Activated naive CD8-positive, alpha-beta T cell (primary cell): ENCODE results near the gene ATXN7L1.

Experiments
- H3K27ac Mint-ChIP-seq: one replicate; pipeline ENCODE4 v1.8.0; 2021; ENCODE audit warnings: mixed read lengths
- H3K27me3 Mint-ChIP-seq: one replicate; pipeline ENCODE4 v1.8.0; 2021; ENCODE audit warnings: mixed read lengths
- H3K36me3 Mint-ChIP-seq: one replicate; pipeline ENCODE4 v1.8.0; 2021; ENCODE audit warnings: mixed read lengths
- H3K4me1 Mint-ChIP-seq: one replicate; pipeline ENCODE4 v1.8.0; 2021; ENCODE audit warnings: low read depth, mixed read lengths
- H3K4me3 Mint-ChIP-seq: one replicate; pipeline ENCODE4 v1.8.0; 2021; ENCODE audit warnings: mild to moderate bottlenecking, mixed read lengths
- H3K9me3 Mint-ChIP-seq: one replicate; pipeline ENCODE4 v1.8.0; 2021; ENCODE audit warnings: low read depth, mixed read lengths

Gene ATXN7L1

GRCh38 chr7:105756367-105756766 is 120.0 kb downstream of the ATXN7L1 start:
- Mint-ChIP-seq H3K27me3 (no peaks in the 10 kb centered on the region), H3K27ac (no peak overlapping the region), H3K36me3 (peaks cover 6% of the 10 kb centered on the region), H3K9me3 (no peaks in the 10 kb centered on the region), H3K4me1 (peaks cover 23% of the 10 kb centered on the region), H3K4me3 (no peak overlapping the region)

GRCh38 chr7:105752671-105753275 is 123.6 kb downstream of the ATXN7L1 start:
- no peak overlapping the region for H3K27ac Mint-ChIP-seq

GRCh38 chr7:105751054-105751453 is 125.3 kb downstream of the ATXN7L1 start:
- Mint-ChIP-seq H3K36me3 (peaks cover 16% of the 10 kb centered on the region), H3K27me3 (no peaks in the 10 kb centered on the region), H3K9me3 (no peaks in the 10 kb centered on the region), H3K27ac (no peak overlapping the region), H3K4me3 (no peak overlapping the region), H3K4me1 (no peaks in the 10 kb centered on the region)

More at GRCh38 chr7:105752671-105753275, 123.6 kb downstream of the ATXN7L1 start:
- no peaks in the 10 kb centered on the region for H3K27me3 Mint-ChIP-seq
- no peak overlapping the region for H3K4me3 Mint-ChIP-seq
- no peaks in the 10 kb centered on the region for H3K4me1 Mint-ChIP-seq
- no peaks in the 10 kb centered on the region for H3K9me3 Mint-ChIP-seq
- H3K36me3 Mint-ChIP-seq, result peaks cover 16% of the 10 kb centered on the region

- Mint-ChIP-seq H3K4me1 (no peaks in the 10 kb centered on the region), H3K9me3 (no peaks in the 10 kb centered on the region), H3K4me3 (no peak overlapping the region), H3K27ac (no peak overlapping the region), H3K27me3 (no peaks in the 10 kb centered on the region), H3K36me3 (peaks cover 15% of the 10 kb centered on the region)
Measured at GRCh38 chr7:105748701-105749100, 127.7 kb downstream of the ATXN7L1 start.

GRCh38 chr7:105745681-105746330 is 130.6 kb downstream of the ATXN7L1 start:
- Mint-ChIP-seq H3K27me3 (no peaks in the 10 kb centered on the region), H3K9me3 (no peaks in the 10 kb centered on the region), H3K4me1 (peaks cover 13% of the 10 kb centered on the region), H3K27ac (no peak overlapping the region), H3K36me3 (peaks cover 11% of the 10 kb centered on the region), H3K4me3 (no peak overlapping the region)

- Mint-ChIP-seq H3K36me3 (peaks cover 6% of the 10 kb centered on the region), H3K4me1 (peaks cover 18% of the 10 kb centered on the region), H3K27me3 (no peaks in the 10 kb centered on the region), H3K9me3 (no peaks in the 10 kb centered on the region), H3K27ac (no peak overlapping the region), H3K4me3 (no peak overlapping the region)
Measured at GRCh38 chr7:105744258-105744657, 132.1 kb downstream of the ATXN7L1 start.

GRCh38 chr7:105743351-105744090 is 132.9 kb downstream of the ATXN7L1 start:
- no peak overlapping the region for H3K4me3 Mint-ChIP-seq
- H3K36me3 Mint-ChIP-seq, result peaks cover 2% of the 10 kb centered on the region
- peaks cover 18% of the 10 kb centered on the region for H3K4me1 Mint-ChIP-seq
- no peak overlapping the region for H3K27ac Mint-ChIP-seq
- no peaks in the 10 kb centered on the region for H3K9me3 Mint-ChIP-seq
- H3K27me3 Mint-ChIP-seq, result no peaks in the 10 kb centered on the region

- H3K9me3 Mint-ChIP-seq, result no peaks in the 10 kb centered on the region
- peaks cover 18% of the 10 kb centered on the region for H3K4me1 Mint-ChIP-seq
- no peaks in the 10 kb centered on the region for H3K27me3 Mint-ChIP-seq
- no peak overlapping the region for H3K4me3 Mint-ChIP-seq
- H3K36me3 Mint-ChIP-seq, result peaks cover 2% of the 10 kb centered on the region
- no peak overlapping the region for H3K27ac Mint-ChIP-seq
Measured at GRCh38 chr7:105742787-105743186, 133.6 kb downstream of the ATXN7L1 start.

GRCh38 chr7:105741982-105742381 is 134.4 kb downstream of the ATXN7L1 start:
- H3K9me3 Mint-ChIP-seq, result no peaks in the 10 kb centered on the region
- no peaks in the 10 kb centered on the region for H3K27me3 Mint-ChIP-seq
- peaks cover 2% of the 10 kb centered on the region for H3K36me3 Mint-ChIP-seq
- peaks cover 18% of the 10 kb centered on the region for H3K4me1 Mint-ChIP-seq
- no peak overlapping the region for H3K4me3 Mint-ChIP-seq
- H3K27ac Mint-ChIP-seq, result no peak overlapping the region

GRCh38 chr7:105738133-105738532 is 138.3 kb downstream of the ATXN7L1 start:
- Mint-ChIP-seq H3K4me1 (peaks cover 18% of the 10 kb centered on the region), H3K36me3 (peaks cover 4% of the 10 kb centered on the region), H3K27me3 (no peaks in the 10 kb centered on the region), H3K4me3 (no peak overlapping the region), H3K9me3 (no peaks in the 10 kb centered on the region), H3K27ac (no peak overlapping the region)

GRCh38 chr7:105734233-105734632 is 142.2 kb downstream of the ATXN7L1 start:
- H3K4me3 Mint-ChIP-seq, result no peak overlapping the region
- H3K4me1 Mint-ChIP-seq, result no peaks in the 10 kb centered on the region
- H3K36me3 Mint-ChIP-seq, result peaks cover 2% of the 10 kb centered on the region
- H3K27me3 Mint-ChIP-seq, result no peaks in the 10 kb centered on the region
- H3K27ac Mint-ChIP-seq, result no peak overlapping the region
- H3K9me3 Mint-ChIP-seq, result no peaks in the 10 kb centered on the region

GRCh38 chr7:105731042-105731441 is 145.4 kb downstream of the ATXN7L1 start:
- Mint-ChIP-seq H3K36me3 (peaks cover 5% of the 10 kb centered on the region), H3K27me3 (no peaks in the 10 kb centered on the region), H3K9me3 (no peaks in the 10 kb centered on the region), H3K27ac (no peak overlapping the region), H3K4me3 (no peak overlapping the region), H3K4me1 (no peaks in the 10 kb centered on the region)

- H3K9me3 Mint-ChIP-seq, result no peaks in the 10 kb centered on the region
- no peaks in the 10 kb centered on the region for H3K27me3 Mint-ChIP-seq
- H3K4me1 Mint-ChIP-seq, result no peaks in the 10 kb centered on the region
- H3K4me3 Mint-ChIP-seq, result no peak overlapping the region
- H3K36me3 Mint-ChIP-seq, result peaks cover 2% of the 10 kb centered on the region
- no peak overlapping the region for H3K27ac Mint-ChIP-seq
Measured at GRCh38 chr7:105728028-105728427, 148.4 kb downstream of the ATXN7L1 start.

- no peak overlapping the region for H3K4me3 Mint-ChIP-seq
- H3K27me3 Mint-ChIP-seq, result no peaks in the 10 kb centered on the region
- H3K9me3 Mint-ChIP-seq, result no peaks in the 10 kb centered on the region
- H3K36me3 Mint-ChIP-seq, result peaks cover 2% of the 10 kb centered on the region
- H3K27ac Mint-ChIP-seq, result no peak overlapping the region
- no peaks in the 10 kb centered on the region for H3K4me1 Mint-ChIP-seq
Measured at GRCh38 chr7:105724688-105725087, 151.7 kb downstream of the ATXN7L1 start.

- H3K4me3 Mint-ChIP-seq, result no peak overlapping the region
- H3K4me1 Mint-ChIP-seq, result no peaks in the 10 kb centered on the region
- H3K9me3 Mint-ChIP-seq, result no peaks in the 10 kb centered on the region
- H3K36me3 Mint-ChIP-seq, result peaks cover 2% of the 10 kb centered on the region
- no peaks in the 10 kb centered on the region for H3K27me3 Mint-ChIP-seq
- no peak overlapping the region for H3K27ac Mint-ChIP-seq
Measured at GRCh38 chr7:105723572-105723971, 152.8 kb downstream of the ATXN7L1 start.
